HEK293 (cell line): ENCODE data around the gene PIEZO1.

Experiments
- ZBTB21 ChIP-seq: fragments of 450-650 bp; formaldehyde crosslinking; IDR thresholded peaks from 2 replicates; pipeline ENCODE4 v1.5.1; 2017; ENCODE audit warnings: missing biosample characterization, missing genetic modification characterization
- ZNF521 ChIP-seq: fragments of 450-650 bp; formaldehyde crosslinking; IDR thresholded peaks from 2 replicates; pipeline ENCODE4 v1.5.1; 2017; ENCODE audit warnings: missing biosample characterization, mild to moderate bottlenecking, missing genetic modification characterization
- ZNF624 ChIP-seq: fragments of 450-650 bp; formaldehyde crosslinking; IDR thresholded peaks from 2 replicates; pipeline ENCODE4 v1.5.1; 2017; ENCODE audit warnings: missing biosample characterization, missing genetic modification characterization
- TF ChIP-seq, protein P1 (sequence below): fragments of 450-650 bp; formaldehyde crosslinking; IDR thresholded peaks from 2 replicates; pipeline ENCODE4 v1.5.1; 2016; ENCODE audit warnings: missing biosample characterization, missing genetic modification characterization
- TF ChIP-seq, protein P2 (sequence below): fragments of 450-650 bp; formaldehyde crosslinking; IDR thresholded peaks from 2 replicates; pipeline ENCODE4 v1.5.1; 2016; ENCODE audit warnings: missing biosample characterization, missing genetic modification characterization

DNA sequence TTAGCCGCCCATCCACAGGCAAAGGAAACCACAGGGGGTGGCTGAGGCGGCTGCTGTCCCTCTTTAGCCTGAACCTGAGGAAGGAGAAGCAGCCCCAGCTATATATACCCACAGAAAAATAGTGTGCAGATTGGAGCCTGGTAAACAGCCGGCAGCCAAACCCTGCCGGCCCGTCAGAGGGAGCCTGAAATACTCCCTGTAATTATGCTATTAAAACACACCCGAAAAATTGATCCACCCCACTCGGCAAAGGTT, 6.8 kb downstream of the PIEZO1 start:
- TF ChIP-seq, protein P1, sequence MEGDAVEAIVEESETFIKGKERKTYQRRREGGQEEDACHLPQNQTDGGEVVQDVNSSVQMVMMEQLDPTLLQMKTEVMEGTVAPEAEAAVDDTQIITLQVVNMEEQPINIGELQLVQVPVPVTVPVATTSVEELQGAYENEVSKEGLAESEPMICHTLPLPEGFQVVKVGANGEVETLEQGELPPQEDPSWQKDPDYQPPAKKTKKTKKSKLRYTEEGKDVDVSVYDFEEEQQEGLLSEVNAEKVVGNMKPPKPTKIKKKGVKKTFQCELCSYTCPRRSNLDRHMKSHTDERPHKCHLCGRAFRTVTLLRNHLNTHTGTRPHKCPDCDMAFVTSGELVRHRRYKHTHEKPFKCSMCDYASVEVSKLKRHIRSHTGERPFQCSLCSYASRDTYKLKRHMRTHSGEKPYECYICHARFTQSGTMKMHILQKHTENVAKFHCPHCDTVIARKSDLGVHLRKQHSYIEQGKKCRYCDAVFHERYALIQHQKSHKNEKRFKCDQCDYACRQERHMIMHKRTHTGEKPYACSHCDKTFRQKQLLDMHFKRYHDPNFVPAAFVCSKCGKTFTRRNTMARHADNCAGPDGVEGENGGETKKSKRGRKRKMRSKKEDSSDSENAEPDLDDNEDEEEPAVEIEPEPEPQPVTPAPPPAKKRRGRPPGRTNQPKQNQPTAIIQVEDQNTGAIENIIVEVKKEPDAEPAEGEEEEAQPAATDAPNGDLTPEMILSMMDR (tag by site-specific recombination): no peak
- TF ChIP-seq ZNF521 (tag by site-specific recombination) (no peak), ZNF624 (no peak), ZBTB21 (tag by site-specific recombination) (no peak)
- TF ChIP-seq, protein P2, sequence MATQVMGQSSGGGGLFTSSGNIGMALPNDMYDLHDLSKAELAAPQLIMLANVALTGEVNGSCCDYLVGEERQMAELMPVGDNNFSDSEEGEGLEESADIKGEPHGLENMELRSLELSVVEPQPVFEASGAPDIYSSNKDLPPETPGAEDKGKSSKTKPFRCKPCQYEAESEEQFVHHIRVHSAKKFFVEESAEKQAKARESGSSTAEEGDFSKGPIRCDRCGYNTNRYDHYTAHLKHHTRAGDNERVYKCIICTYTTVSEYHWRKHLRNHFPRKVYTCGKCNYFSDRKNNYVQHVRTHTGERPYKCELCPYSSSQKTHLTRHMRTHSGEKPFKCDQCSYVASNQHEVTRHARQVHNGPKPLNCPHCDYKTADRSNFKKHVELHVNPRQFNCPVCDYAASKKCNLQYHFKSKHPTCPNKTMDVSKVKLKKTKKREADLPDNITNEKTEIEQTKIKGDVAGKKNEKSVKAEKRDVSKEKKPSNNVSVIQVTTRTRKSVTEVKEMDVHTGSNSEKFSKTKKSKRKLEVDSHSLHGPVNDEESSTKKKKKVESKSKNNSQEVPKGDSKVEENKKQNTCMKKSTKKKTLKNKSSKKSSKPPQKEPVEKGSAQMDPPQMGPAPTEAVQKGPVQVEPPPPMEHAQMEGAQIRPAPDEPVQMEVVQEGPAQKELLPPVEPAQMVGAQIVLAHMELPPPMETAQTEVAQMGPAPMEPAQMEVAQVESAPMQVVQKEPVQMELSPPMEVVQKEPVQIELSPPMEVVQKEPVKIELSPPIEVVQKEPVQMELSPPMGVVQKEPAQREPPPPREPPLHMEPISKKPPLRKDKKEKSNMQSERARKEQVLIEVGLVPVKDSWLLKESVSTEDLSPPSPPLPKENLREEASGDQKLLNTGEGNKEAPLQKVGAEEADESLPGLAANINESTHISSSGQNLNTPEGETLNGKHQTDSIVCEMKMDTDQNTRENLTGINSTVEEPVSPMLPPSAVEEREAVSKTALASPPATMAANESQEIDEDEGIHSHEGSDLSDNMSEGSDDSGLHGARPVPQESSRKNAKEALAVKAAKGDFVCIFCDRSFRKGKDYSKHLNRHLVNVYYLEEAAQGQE (tag by site-specific recombination): no peak
